NCI-H187 treated with DMSO at 0.1 percent for 48 hours (cell line): ENCODE results near the gene MAD2L2.

Experiments used
- DNase-seq: peaks from one replicate; lab custom pipeline; 2025; lab: John Stamatoyannopoulos, UW

MAD2L2 gene

GRCh38 chr1:11682287-11682771 is 1.4 kb upstream of the MAD2L2 start:
- no peak for DNase-seq

GRCh38 chr1:11680270-11681070 is 478 bp downstream of the MAD2L2 start:
- no peak for DNase-seq

GRCh38 chr1:11678442-11678841 is 2.5 kb downstream of the MAD2L2 start:
- DNase-seq = no peak

GRCh38 chr1:11676386-11677103 is 4.4 kb downstream of the MAD2L2 start:
- DNase-seq = no peak

- DNase-seq = no peak
Observed at GRCh38 chr1:11675325-11675724, 5.6 kb downstream of the MAD2L2 start.

- DNase-seq = no peak
Observed at GRCh38 chr1:11674488-11674887, 6.5 kb downstream of the MAD2L2 start.

GRCh38 chr1:11673089-11673769 is 7.7 kb downstream of the MAD2L2 start:
- no peak for DNase-seq

GRCh38 chr1:11671544-11672286 is 9.2 kb downstream of the MAD2L2 start:
- no peak for DNase-seq

- DNase-seq = no peak
Observed at GRCh38 chr1:11671205-11671543, 9.8 kb downstream of the MAD2L2 start.

- DNase-seq = no peak
Observed at GRCh38 chr1:11670747-11671146, 10.2 kb downstream of the MAD2L2 start.

GRCh38 chr1:11668516-11668915 is 12.4 kb downstream of the MAD2L2 start:
- no peak for DNase-seq

- no peak for DNase-seq
Observed at GRCh38 chr1:11664336-11665065, 16.4 kb downstream of the MAD2L2 start.

GRCh38 chr1:11661103-11661502 is 19.8 kb downstream of the MAD2L2 start:
- DNase-seq = no peak

GRCh38 chr1:11659748-11660147 is 21.2 kb downstream of the MAD2L2 start:
- DNase-seq = no peak

- no peak for DNase-seq
Observed at GRCh38 chr1:11658542-11658941, 22.4 kb downstream of the MAD2L2 start.

GRCh38 chr1:11657654-11658053 is 23.3 kb downstream of the MAD2L2 start:
- DNase-seq = no peak

- DNase-seq = no peak
Observed at GRCh38 chr1:11654939-11655808, 25.8 kb downstream of the MAD2L2 start.

GRCh38 chr1:11654137-11654938 is 26.6 kb downstream of the MAD2L2 start, which contains the start of the genes FBXO2 and FBXO44:
Gene FBXO2 (minus strand): TSS chr1:11654429. CDS start chr1:11654340, 89 bp downstream.
Gene FBXO44 (plus strand): TSS chr1:11654877. CDS start chr1:11655836, 959 bp downstream.
- no peak for DNase-seq

- DNase-seq = no peak
Observed at GRCh38 chr1:11653861-11654136, 27.1 kb downstream of the MAD2L2 start.
